Activated naive CD4-positive, alpha-beta T cell treated with anti-CD3 and anti-CD28 coated beads, Interleukin-2, amount 50 U/mL, for 24 hours (primary cell): Measurements from ENCODE around the gene FAM120AOS.
"Not testable (repeated sequence)": the region's sequence is repeated elsewhere in the genome, so short reads cannot be mapped to it uniquely, and the experiment has no call there.

Source experiments
- H3K27ac Mint-ChIP-seq: one replicate; pipeline ENCODE4 v1.8.0; 2021; ENCODE audit warnings: mild to moderate bottlenecking, mixed read lengths
- H3K27me3 Mint-ChIP-seq: one replicate; pipeline ENCODE4 v1.8.0; 2021; ENCODE audit warnings: mixed read lengths
- H3K36me3 Mint-ChIP-seq: one replicate; pipeline ENCODE4 v1.8.0; 2021; ENCODE audit warnings: mixed read lengths
- H3K4me1 Mint-ChIP-seq: one replicate; pipeline ENCODE4 v1.8.0; 2021; ENCODE audit warnings: mixed read lengths
- H3K4me3 Mint-ChIP-seq: one replicate; pipeline ENCODE4 v1.8.0; 2021; ENCODE audit warnings: mild to moderate bottlenecking, mixed read lengths
- H3K9me3 Mint-ChIP-seq: one replicate; pipeline ENCODE4 v1.8.0; 2021; ENCODE audit warnings: mixed read lengths

Gene FAM120AOS

GRCh38 chr9:93459432-93459847 is 6.1 kb upstream of the FAM120AOS start:
- Mint-ChIP-seq H3K9me3 (no peaks in the 10 kb centered on the region), H3K27ac (no peak overlapping the region), H3K36me3 (peaks cover 15% of the 10 kb centered on the region), H3K4me3 (no peak overlapping the region), H3K27me3 (no peaks in the 10 kb centered on the region), H3K4me1 (peaks cover 93% of the 10 kb centered on the region)

GRCh38 chr9:93458712-93459111 is 5.3 kb upstream of the FAM120AOS start:
- Mint-ChIP-seq H3K9me3 (no peaks in the 10 kb centered on the region), H3K36me3 (peaks cover 15% of the 10 kb centered on the region), H3K4me1 (peaks cover 92% of the 10 kb centered on the region), H3K27ac (peak overlapping the region; percentile 78), H3K4me3 (no peak overlapping the region), H3K27me3 (no peaks in the 10 kb centered on the region)

- peak overlapping the region; percentile 36 for H3K27ac Mint-ChIP-seq
- H3K4me3 Mint-ChIP-seq = peak overlapping the region; percentile 34
- peaks cover 77% of the 10 kb centered on the region for H3K4me1 Mint-ChIP-seq
- H3K27me3 Mint-ChIP-seq = no peaks in the 10 kb centered on the region
- H3K9me3 Mint-ChIP-seq = no peaks in the 10 kb centered on the region
- H3K36me3 Mint-ChIP-seq = peaks cover 13% of the 10 kb centered on the region
These were observed 3.6 kb upstream of the FAM120AOS start for GRCh38 chr9:93457006-93457405.

GRCh38 chr9:93456504-93456903 is 3.1 kb upstream of the FAM120AOS start:
- Mint-ChIP-seq H3K4me3 (no peak overlapping the region), H3K36me3 (peaks cover 13% of the 10 kb centered on the region), H3K4me1 (peaks cover 74% of the 10 kb centered on the region), H3K9me3 (no peaks in the 10 kb centered on the region), H3K27me3 (no peaks in the 10 kb centered on the region), H3K27ac (peak overlapping the region; percentile 63)

GRCh38 chr9:93456022-93456421 is 2.6 kb upstream of the FAM120AOS start:
- Mint-ChIP-seq H3K4me1 (peaks cover 71% of the 10 kb centered on the region), H3K27me3 (no peaks in the 10 kb centered on the region), H3K36me3 (peaks cover 13% of the 10 kb centered on the region), H3K4me3 (no peak overlapping the region), H3K9me3 (no peaks in the 10 kb centered on the region), H3K27ac (peak overlapping the region; percentile 63)

- H3K27ac Mint-ChIP-seq = peak overlapping the region; percentile 87
- no peaks in the 10 kb centered on the region for H3K27me3 Mint-ChIP-seq
- peaks cover 9% of the 10 kb centered on the region for H3K36me3 Mint-ChIP-seq
- no peaks in the 10 kb centered on the region for H3K9me3 Mint-ChIP-seq
- peak overlapping the region; percentile 92 for H3K4me3 Mint-ChIP-seq
- peaks cover 58% of the 10 kb centered on the region for H3K4me1 Mint-ChIP-seq
These were observed 703 bp downstream of the FAM120AOS start for GRCh38 chr9:93452710-93453046.

- Mint-ChIP-seq H3K9me3 (no peaks in the 10 kb centered on the region), H3K27me3 (no peaks in the 10 kb centered on the region), H3K36me3 (peaks cover 9% of the 10 kb centered on the region), H3K4me1 (peaks cover 52% of the 10 kb centered on the region), H3K4me3 (peak overlapping the region; percentile 92), H3K27ac (peak overlapping the region; percentile 92)
These were observed 1.3 kb downstream of the FAM120AOS start for GRCh38 chr9:93451849-93452709.

GRCh38 chr9:93450945-93451815 is 2.2 kb downstream of the FAM120AOS start, which contains the start of gene FAM120A:
TSS of gene FAM120A (plus strand) at chr9:93451685. CDS start at chr9:93451916, 231 bp downstream.
- Mint-ChIP-seq H3K27me3 (no peaks in the 10 kb centered on the region), H3K9me3 (no peaks in the 10 kb centered on the region), H3K4me1 (peaks cover 43% of the 10 kb centered on the region), H3K27ac (peak within 1 kb of the TSS; percentile 92), H3K36me3 (peaks cover 9% of the 10 kb centered on the region), H3K4me3 (peak within 1 kb of the TSS; percentile 92)

GRCh38 chr9:93447655-93448054 is 5.7 kb downstream of the FAM120AOS start:
- peaks cover 20% of the 10 kb centered on the region for H3K4me1 Mint-ChIP-seq
- H3K9me3 Mint-ChIP-seq = no peaks in the 10 kb centered on the region
- peak overlapping the region; percentile 32 for H3K27ac Mint-ChIP-seq
- H3K4me3 Mint-ChIP-seq = no peak overlapping the region
- no peaks in the 10 kb centered on the region for H3K27me3 Mint-ChIP-seq
- peaks cover 14% of the 10 kb centered on the region for H3K36me3 Mint-ChIP-seq

- peak overlapping the region; percentile 65 for H3K27ac Mint-ChIP-seq
- H3K4me3 Mint-ChIP-seq = no peak overlapping the region
- peaks cover 14% of the 10 kb centered on the region for H3K36me3 Mint-ChIP-seq
These were observed 7.3 kb downstream of the FAM120AOS start for GRCh38 chr9:93446073-93446472.

GRCh38 chr9:93440896-93441580 is 12.3 kb downstream of the FAM120AOS start:
- Mint-ChIP-seq H3K4me1 (no peaks in the 10 kb centered on the region), H3K36me3 (peaks cover 9% of the 10 kb centered on the region), H3K27ac (no peak overlapping the region), H3K9me3 (no peaks in the 10 kb centered on the region), H3K27me3 (no peaks in the 10 kb centered on the region), H3K4me3 (no peak overlapping the region)

More at GRCh38 chr9:93446073-93446472, 7.3 kb downstream of the FAM120AOS start:
- H3K4me1 Mint-ChIP-seq = peaks cover 20% of the 10 kb centered on the region
- H3K9me3 Mint-ChIP-seq = no peaks in the 10 kb centered on the region
- no peaks in the 10 kb centered on the region for H3K27me3 Mint-ChIP-seq

- H3K27ac Mint-ChIP-seq = not testable (repeated sequence)
These were observed 14.1 kb downstream of the FAM120AOS start for GRCh38 chr9:93439301-93439700.

GRCh38 chr9:93437996-93438395 is 15.4 kb downstream of the FAM120AOS start:
- Mint-ChIP-seq H3K27ac (no peak overlapping the region), H3K4me1 (no peaks in the 10 kb centered on the region), H3K9me3 (no peaks in the 10 kb centered on the region), H3K27me3 (no peaks in the 10 kb centered on the region), H3K36me3 (peaks cover 4% of the 10 kb centered on the region), H3K4me3 (no peak overlapping the region)

More at GRCh38 chr9:93439301-93439700, 14.1 kb downstream of the FAM120AOS start:
- not testable (repeated sequence) for H3K36me3 Mint-ChIP-seq, H3K9me3 Mint-ChIP-seq, H3K27me3 Mint-ChIP-seq, H3K4me1 Mint-ChIP-seq, H3K4me3 Mint-ChIP-seq

- Mint-ChIP-seq H3K27me3 (no peaks in the 10 kb centered on the region), H3K36me3 (peaks cover 4% of the 10 kb centered on the region), H3K9me3 (no peaks in the 10 kb centered on the region), H3K27ac (no peak overlapping the region), H3K4me3 (no peak overlapping the region), H3K4me1 (peaks cover 1% of the 10 kb centered on the region)
These were observed 16.6 kb downstream of the FAM120AOS start for GRCh38 chr9:93436655-93437407.

GRCh38 chr9:93436218-93436617 is 17.2 kb downstream of the FAM120AOS start:
- H3K27ac Mint-ChIP-seq = no peak overlapping the region
- H3K27me3 Mint-ChIP-seq = no peaks in the 10 kb centered on the region
- no peak overlapping the region for H3K4me3 Mint-ChIP-seq
- H3K36me3 Mint-ChIP-seq = peaks cover 4% of the 10 kb centered on the region
- H3K4me1 Mint-ChIP-seq = peaks cover 7% of the 10 kb centered on the region
- no peaks in the 10 kb centered on the region for H3K9me3 Mint-ChIP-seq
